Ureter (tissue), 1 donor: ENCODE data around the gene FAT1. TPM values are rescaled to one million over a fixed set of nuclear protein-coding genes. Genes with fewer than 3 reads are reported as not detected.

Experiments used
- DNase-seq: peaks from one replicate; pipeline ENCODE4 v3.0.0-alpha.2; 2020; ENCODE audit warnings: low spot score
- total RNA-seq: library from RNA; stranded (reverse); gene quantifications from one replicate; pipeline ENCODE4 v1.2.4, GENCODE V29; 2023
- donor health status: DM: yes; HTN: yes; CAD: no.

The FAT1 gene
- total RNA-seq, 1 donor from 2014 or later = 185 TPM

DNA sequence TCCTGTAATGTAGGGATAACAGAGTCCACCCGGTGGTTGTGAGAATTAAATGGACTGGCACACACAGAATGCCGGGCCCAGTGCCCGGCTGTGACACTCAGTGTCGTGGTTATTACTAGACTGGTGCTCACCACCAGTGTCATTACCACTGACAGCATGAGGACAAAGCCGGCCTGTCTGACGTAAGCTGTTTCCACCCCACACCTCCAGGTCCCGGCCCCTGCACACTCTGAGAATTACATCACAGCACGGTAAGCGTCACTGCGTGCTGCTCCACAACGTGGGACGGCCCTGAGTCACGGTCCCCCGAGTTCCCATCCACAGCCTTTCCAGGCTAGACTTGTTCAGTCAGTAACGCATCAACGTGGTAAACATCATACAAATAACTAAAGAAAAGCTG lies 22.9 kb downstream of the FAT1 start:
- DNase-seq = no peak

DNA sequence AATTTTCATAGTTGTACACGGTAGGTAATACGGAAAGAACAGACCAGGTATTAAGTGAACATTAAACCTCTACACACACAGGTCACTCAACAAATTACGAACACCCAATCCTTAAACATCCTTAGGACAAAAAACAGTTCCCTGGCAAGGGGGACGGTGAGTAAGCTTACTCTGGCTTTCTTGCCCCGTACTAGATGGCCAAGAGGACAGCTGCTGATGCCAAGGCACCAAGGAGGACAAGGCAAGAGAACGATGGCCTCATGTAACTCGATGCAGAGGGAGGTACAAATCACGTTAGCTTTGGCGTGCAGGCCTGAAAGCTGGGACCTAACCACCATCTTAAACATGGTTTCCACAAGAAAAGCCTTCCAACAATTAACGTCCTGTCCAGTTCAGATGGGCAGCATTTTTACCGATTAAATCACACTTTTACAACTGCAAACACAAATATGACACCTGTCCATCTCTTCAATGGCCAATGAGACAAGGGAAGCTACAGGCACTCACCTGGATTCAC lies 23.7 kb downstream of the FAT1 start:
- no peak for DNase-seq

DNA sequence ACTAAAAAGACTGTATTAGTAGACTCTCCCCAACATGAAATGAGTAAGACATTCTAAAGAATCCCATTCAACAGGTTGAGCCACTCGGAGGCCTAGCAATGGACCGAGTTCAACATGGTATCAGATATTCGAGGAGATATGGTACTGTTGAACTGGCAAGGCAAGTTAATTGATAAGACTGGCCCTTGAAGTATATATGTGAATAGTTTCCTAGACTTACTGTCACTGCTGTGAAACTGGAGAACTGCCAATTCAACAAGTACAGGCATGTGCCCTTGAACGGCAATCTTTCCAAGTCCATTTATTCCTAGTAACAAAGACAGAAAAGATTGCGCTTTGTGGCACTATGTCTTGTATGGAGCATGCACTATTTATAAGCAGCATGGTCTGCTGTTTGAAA lies 24.4 kb downstream of the FAT1 start:
- peak; percentile 71 for DNase-seq

DNA sequence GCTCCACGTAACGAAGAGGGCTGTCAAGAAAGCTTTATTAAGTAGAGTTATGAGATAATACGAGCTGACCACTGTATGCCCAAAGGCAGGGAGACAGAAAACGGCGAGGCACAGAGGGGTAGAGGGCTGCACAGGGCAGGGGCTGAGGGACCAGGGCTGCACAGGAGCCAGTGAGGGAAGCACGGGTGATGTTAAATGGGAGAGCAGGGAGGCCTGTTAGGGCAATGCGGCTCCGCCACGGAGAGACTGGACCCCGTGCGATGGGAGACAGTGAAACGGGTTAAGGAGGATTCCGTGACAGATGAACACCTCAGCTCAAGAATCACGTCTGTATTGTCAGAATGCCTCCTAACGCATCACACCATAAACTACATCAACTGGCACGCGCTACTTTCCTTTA lies 25.1 kb downstream of the FAT1 start:
- no peak for DNase-seq

DNA sequence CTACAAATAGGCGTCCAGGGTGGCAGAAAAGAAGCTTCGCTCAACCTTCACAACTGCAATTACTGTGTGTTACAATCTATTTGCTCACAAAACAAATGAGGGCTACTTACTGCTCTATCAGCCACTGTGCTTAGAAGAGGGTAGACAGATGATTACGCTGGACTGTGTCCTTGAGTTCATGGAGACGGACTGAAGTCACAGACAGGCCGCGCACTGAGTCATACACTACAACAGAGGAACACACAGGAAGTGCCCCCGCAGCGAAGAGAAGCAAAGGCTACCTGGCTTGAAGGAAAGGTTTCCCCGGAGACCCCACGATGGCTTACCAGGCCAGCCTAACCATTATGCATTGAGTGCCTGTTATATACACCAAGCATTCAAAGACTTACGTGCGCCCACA lies 25.6 kb downstream of the FAT1 start:
- no peak for DNase-seq

DNA sequence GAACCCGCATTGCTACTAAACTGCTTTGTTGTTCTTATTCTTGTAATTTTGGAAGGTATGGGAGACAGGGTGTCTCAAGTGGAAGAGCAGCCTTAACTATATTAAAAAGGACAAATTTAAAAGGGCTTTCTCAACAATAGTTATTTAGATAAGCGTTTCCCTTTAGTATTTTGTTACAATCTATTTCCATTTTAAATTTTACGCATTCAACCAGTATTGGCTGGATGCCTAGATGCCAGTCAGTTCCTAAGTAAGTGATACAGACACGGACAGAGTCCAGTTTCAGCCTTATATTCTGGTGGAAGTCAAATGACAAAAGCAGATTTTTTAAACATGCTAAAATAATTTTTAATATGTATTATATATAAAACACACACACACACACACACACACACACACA lies 28.3 kb downstream of the FAT1 start:
- no peak for DNase-seq

DNA sequence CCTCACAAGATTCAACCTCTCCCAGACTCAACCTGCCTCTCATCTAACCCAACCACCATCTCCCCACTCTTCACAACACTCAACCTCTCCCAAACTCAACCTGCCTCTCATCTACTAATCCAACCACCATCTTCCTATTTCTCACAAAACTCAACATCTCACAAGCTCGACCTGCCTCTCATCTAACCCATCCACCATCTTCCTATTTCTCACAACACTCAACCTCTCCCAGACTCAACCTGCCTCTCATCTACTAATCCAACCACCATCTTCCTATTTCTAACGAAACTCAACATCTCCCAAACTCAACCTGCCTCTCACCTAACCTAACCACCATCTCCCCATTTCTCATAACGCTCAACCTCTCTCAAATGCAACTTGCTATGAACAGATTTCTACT lies 29.8 kb downstream of the FAT1 start:
- no peak for DNase-seq

DNA sequence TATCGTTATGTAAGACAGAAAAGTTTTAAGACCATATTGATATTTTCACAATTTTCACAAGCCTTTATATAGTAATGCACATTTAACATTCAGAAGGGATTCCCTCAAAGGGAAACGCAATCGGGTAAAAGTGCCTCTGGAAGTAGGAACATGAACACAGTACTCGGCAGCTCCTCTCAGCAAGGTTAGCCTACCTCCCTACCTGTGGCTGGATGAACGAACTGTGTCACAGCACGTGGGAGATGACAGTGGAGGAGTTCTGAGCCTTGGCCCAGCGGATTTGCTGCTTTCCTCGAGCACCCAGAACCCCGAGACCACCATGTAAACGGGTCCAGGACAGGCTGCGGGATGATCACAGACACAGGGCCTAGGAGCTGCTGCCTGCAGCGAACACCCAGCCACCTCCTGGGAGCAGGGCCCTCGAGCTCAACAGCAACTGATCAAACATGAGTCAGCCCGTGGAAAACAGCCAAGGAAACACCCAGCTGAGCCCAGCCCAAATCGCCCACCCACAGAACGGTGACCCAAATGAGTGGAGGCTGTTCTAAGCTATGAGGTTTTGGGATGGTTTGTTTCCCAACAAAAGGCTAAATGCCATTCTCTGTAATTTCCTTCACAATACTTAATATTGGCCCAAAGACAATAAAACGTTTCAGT lies 30.4 kb downstream of the FAT1 start:
- peak; percentile 68 for DNase-seq

DNA sequence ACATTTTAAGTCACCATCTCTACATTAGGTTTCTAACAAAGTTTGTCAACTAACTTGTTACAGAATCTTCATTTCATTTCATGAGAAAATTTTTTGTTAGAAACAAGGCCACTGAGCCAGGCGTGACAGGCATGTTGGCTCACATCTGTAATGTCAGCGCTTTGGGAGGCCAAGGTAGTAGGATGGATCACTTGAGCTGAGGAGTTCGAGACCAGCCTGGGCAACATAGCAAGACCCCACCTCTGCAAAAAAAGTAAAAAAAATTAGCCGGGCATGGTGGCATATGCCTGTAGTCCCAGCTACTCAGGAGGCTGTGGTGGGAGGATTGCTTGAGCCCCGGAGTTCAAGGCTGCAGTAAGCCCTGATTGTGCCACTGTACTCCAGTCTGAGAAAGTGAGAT lies 32.3 kb downstream of the FAT1 start:
- DNase-seq = no peak

DNA sequence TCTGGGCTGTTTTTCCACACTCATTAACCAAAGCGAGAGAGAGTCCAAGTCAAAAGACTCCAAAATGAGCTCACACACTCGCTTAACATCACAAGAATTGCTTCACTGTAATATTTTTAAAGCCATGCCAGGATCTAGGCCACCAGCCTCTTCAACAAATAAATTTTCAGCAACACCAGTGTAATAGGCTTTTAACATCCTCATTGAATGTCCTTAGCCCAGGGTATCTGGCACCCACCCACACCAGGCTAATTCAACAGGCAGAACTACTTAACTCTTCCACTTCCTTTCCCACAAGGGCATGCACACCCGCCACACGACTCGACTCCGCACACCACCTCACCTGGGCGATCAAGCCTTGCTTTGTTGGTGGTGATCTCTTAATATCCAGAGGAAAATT lies 34.2 kb downstream of the FAT1 start:
- DNase-seq = no peak

DNA sequence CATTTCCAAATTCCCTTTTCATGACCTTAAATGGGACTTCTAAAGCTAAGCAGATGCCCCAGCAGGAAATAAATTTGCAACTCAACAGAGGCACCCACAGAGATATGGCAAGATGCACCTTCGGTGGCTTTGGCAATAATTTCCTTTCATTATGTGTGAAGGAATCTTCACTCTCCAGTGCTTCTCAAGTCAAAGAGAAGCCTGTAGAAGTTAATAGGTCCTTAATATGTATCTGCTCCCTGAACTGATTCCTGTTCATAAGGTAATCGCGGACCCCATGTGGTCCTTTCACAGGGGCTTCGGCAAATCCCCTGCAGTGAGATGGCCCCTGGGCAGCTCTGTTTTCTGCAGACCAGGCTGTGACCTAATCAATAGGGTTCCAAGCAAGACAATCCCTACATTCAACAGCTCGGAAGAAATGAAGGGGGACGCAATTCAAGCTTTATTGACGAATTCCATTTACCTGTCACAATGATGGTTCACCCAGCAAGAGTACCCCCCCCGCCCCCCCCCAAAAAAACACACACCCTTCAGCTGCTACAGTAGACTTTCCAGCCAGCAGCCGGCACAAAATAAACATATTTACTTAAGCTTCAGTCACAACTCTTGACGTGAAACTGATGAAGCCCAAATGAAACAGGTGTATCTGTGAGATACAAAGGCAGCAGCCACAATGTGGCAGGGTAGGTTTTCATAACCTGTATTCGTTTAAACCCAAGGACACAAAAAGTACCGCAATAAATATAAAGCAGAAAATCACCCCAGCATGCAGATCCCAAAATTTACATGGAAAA lies 35.3 kb downstream of the FAT1 start:
- DNase-seq = no peak

DNA sequence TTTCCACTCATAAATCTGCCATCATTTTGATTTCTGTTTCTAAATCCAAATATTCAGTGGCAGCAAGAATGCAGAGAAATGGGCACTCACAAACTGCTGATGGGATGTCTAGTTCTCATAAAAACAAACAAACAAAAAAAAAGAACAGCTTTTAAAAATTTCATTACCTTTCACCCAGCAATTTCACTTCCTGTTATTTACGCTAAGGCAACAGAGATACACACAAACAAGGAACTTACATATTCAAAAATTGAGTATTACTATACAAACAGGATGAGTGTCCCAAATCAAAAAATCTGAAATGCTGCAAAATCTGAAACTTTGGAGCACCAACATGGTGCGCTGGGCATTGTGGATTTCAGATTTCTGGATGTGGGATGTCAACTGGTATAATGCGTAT lies 36.4 kb downstream of the FAT1 start:
- no peak for DNase-seq

DNA sequence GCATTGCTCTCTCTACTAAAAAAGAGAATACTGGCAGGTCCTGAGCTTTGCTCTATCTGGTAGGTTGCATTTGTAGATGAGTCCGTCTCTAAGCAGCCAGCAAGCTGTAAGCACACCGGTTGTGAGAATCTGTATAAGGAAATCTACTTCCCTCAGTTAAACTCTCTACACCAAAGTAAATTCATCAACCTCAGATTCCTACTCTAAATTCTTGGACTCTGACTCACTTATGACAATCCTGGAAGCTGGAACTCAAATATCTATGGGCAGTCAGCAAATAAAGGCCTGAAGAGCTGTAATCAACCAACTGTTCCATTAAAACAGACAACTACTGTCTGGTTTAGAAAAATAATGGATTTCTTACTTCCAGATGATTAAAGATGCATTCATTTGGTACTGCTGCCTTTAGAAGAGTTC lies 37.9 kb downstream of the FAT1 start:
- DNase-seq = no peak

DNA sequence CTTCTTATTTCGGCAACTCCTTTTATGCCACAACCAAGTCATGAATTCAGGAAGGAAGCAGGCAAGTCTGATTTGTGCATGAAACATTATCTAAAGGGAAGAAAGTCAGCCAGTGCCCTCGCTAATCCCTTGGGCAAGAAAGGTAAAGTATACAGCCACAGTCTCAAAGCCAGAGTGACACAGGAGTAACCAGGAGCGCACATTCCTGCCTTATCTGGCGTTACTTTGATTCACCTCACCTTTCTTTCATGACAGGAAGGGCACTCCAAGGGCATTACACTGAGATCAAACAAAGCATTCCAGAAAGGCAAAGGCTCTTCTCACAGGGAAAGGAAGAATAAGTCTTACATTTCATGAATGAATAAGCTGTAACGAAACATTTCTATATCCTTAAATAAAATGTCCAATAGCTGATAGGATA lies 38.8 kb downstream of the FAT1 start:
- no peak for DNase-seq

DNA sequence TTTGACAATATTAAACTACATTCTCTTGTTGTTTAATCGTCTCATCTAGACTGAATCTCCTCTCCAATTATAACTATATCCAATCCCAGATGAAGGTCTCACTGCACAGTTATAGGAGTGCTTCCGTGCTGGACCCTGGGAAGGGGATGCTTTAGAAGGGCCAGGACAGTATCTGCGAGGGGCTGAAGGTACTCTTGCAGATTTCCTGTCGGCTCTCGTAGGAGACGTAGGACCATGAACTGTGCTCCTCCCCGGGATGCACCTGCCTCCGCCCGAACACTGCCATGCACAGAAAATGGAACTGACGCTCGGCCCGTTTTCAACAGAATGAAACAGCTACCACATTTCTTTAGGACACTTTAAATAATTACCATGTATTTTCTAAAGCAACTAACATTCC lies 39.4 kb downstream of the FAT1 start:
- no peak for DNase-seq

DNA sequence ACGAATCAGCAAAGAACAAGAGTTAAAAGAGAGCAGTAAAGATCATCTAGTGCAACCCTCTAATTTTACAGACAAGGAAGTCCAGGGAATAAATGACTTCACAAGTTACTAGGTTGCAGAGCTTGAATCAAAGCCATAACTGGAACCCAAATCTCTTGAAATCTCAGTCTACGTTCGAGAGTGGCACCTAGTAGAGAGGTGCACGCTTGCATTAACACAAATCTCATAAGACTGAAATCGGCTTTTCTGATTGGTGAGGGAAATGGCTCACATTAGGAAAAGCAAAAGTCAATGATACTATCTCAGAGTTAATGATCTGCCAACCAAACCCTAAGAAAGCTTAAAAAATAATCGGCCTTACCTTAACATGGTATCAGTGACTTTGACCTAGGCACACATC lies 43.0 kb downstream of the FAT1 start:
- no peak for DNase-seq

DNA sequence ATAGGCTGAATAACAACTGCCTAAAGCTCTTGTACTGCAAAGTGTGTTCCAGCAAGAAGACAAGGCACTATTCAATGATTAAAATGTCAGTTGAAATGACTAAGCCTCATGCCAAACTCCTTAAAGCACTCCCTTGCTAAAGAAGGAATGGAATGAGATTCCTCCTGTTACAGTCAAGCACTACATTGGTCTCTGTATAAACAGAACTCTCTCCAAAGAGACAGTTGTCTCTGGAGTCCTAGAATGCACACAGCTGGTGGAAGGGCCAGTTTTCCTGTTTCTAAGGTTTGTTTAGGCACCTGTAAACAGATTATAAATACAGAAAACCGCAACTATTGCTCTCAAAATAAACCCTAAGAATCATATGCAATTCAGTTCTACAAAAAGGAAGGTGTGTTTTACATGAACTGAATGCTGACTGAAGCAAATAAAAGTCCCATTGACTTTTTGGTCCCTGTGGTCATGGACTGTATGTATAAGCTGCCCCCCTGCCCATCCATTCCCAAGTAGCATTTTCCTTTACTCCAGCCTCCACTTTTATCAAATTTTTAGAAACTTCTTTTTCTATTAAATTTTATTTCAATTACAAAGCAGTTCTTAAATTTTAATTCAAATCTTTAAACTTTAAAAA lies 47.0 kb downstream of the FAT1 start:
- no peak for DNase-seq

DNA sequence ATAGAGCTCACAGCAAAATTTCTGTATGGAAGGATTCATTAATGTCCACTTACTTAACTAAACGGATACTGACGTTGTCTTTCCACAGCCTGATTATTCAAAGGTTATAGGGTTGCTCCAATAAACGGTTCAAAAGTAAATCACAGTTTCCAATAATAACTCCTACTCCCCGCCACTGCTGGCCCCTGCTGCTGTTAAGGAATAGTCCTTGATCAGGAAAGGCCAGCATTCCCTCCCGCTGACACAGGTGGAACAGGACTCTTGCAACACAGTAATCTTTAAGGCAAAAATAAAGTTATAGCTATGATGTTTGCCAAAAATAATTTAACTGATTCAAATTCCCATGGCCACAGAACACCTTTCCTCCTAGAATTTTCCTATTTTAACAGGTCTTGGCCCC lies 53.9 kb downstream of the FAT1 start:
- no peak for DNase-seq

DNA sequence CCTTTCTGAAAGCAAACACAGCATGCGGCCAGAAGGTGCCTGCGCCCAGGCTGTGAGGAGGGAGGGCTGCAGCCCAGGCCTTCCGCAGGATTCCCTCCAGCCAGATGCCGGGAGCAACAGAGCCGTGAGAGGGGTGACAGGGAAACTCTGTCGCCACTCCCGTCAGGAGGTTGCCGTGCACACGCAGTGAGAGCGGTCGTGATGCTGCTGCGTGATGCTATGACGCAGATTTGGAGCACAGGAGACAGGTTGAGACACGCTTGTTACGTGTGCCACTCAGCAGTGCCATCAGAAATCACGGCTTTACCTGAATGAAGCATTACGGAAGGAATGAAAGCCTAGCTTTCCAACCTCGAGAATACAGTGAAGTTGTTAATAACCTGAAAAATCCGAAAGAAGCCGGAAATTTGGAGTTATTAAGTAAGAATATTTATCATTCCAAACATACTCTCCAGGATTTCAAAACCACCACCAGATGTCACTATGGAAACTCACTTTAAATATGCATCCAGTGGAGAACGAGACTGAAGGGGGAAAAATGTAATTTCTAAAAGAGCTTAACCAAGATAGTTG lies 54.4 kb downstream of the FAT1 start:
- no peak for DNase-seq

DNA sequence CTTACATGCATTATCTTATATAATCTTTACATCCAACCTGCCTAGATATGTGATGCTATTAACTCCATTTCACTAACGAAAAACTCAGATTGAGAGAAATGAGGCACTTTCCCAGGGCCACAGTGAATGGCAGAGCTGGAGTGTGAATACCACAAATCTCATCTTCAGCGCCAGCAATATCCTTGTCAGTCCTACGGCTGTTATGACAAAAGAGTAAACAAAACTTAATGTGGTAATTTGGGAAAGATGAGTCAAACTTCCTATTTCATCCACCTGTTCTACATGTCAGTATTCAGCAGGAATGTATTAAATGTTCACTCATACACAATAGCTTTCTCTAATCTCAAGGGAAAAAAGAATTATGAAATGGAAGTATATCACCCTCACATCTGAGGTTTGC lies 56.9 kb downstream of the FAT1 start:
- DNase-seq = no peak

DNA sequence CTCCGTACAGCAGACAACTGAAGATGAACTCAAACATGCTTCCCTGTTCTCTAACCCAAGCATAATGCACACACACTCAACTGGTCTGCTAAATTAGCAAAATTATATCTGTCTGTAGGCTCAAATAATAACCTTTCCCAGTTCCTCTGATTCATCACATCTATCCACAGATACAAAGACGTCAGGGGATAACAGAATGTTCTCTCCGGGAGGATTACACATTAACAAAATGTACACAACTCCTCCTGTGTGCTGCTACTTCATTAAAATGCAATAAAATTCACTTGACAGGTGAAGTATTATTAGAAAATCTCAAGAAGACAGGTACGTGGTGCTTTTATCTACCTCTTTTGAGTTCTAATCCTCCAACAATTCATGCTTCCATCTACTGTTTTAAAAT lies 57.4 kb downstream of the FAT1 start:
- no peak for DNase-seq

DNA sequence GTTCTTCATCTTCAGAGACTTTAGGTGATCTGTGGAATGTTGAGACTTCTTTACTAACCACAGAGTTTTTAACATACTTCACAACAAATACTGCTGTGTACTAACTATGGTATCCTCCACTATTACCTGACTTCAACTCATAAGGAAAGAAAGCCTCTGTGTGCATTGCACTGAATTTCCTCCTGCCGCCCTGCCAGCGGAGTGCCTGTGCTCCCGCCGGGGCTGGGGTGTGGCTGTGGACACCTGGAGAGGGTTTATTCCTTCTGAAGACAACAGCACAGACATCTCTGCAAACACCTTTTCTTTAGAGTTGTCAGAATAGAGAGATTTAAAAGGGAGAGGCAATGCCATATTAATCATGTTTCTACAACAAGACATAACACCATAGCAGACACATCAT lies 63.3 kb downstream of the FAT1 start:
- no peak for DNase-seq

DNA sequence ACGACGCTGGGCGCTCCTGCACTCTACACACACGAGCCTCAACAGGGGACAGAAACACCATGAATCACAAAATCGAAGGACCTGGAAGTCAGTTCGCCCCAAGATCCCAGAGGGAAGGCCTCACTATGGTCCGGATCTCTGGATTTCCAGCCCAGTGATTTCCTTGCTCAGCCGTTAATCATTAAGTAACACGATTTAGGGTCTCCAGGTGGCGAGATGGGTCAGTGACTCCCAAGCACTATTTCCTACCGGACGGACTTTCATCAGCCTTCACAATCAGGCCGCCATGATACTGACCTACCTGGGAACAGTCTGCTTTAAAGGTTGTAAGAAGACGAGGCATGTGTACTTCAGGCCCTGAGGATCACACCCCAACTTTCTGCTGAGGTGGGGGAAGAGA lies 63.7 kb downstream of the FAT1 start:
- DNase-seq = no peak
